Cardiac fibroblast (primary cell): ENCODE measurements around the gene ITGAV.

Experiments
- DNase-seq, 2 donors: peaks; one replicate each; pipeline versions ENCODE4 v3.0.0 to v3.0.0-alpha.2; 2010; ENCODE audit warnings: low read depth in 2 of 2
- H3K4me3 ChIP-seq, 2 donors: replicated peaks in 1 of 2; 1 replicate in 1 of 2; 2 replicates in 1 of 2; pipeline ENCODE4 v1.5.1; 2011; ENCODE audit warnings: low read depth in 2 of 2, low read length in 2 of 2, mild to moderate bottlenecking in 2 of 2, moderate library complexity in 1 of 2
- TF ChIP-seq, protein P1 (sequence below): IDR thresholded peaks from one replicate; pipeline ENCODE4 v1.5.1; 2011; ENCODE audit warnings: low read depth, mild to moderate bottlenecking, low read length, inconsistent platforms

Gene ITGAV

DNA sequence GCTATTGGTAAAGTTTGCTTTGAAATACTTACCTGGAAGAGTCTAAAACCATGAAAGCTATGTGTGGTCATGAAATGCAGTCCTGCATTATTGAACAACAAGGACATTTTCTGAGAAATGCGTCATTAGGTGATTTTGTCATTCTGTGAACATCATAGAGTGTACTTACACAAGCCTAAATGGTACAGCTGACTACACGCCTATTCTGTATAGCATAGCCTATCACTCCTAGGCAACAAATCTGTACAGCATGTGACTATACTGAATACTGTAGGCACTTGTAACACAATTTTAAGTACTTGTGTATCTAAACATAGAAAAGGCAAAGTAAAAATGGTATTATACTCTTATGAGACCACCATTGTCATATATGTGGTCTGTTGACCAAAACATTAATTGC, 112.2 kb downstream of the ITGAV start:
- no peak for DNase-seq
- TF ChIP-seq, protein P1, sequence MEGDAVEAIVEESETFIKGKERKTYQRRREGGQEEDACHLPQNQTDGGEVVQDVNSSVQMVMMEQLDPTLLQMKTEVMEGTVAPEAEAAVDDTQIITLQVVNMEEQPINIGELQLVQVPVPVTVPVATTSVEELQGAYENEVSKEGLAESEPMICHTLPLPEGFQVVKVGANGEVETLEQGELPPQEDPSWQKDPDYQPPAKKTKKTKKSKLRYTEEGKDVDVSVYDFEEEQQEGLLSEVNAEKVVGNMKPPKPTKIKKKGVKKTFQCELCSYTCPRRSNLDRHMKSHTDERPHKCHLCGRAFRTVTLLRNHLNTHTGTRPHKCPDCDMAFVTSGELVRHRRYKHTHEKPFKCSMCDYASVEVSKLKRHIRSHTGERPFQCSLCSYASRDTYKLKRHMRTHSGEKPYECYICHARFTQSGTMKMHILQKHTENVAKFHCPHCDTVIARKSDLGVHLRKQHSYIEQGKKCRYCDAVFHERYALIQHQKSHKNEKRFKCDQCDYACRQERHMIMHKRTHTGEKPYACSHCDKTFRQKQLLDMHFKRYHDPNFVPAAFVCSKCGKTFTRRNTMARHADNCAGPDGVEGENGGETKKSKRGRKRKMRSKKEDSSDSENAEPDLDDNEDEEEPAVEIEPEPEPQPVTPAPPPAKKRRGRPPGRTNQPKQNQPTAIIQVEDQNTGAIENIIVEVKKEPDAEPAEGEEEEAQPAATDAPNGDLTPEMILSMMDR = no peak
- no peak overlapping the region for H3K4me3 ChIP-seq

DNA sequence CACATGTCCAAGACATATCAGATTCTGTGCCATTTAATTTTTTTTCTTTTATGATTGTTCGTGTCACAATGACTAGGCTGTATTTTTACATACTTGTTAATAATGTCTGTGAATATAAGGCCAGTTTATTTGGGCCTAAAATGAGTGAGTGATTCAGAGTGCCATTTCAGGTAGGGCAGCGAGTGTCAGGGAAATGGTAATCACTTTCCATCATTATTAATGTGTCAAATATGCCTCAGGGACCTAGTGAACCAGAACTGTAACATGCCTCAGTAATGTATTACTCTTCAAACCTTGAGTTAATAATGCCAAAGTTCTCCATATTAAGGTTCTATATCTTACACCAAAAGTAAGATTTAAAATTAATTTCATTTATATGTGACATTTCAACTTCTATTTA, 112.6 kb downstream of the ITGAV start:
- no peak overlapping the region for H3K4me3 ChIP-seq
- DNase-seq = no peak
- TF ChIP-seq, protein P1 = no peak

- no peak for DNase-seq
- H3K4me3 ChIP-seq = no peak overlapping the region
- TF ChIP-seq, protein P1 = no peak
Measured at GRCh38 chr2:186704897-186705296, 115.0 kb downstream of the ITGAV start.

- TF ChIP-seq, protein P1 = no peak
- DNase-seq = no peak
- H3K4me3 ChIP-seq = no peak overlapping the region
Measured at GRCh38 chr2:186709529-186710450, 119.9 kb downstream of the ITGAV start.

DNA sequence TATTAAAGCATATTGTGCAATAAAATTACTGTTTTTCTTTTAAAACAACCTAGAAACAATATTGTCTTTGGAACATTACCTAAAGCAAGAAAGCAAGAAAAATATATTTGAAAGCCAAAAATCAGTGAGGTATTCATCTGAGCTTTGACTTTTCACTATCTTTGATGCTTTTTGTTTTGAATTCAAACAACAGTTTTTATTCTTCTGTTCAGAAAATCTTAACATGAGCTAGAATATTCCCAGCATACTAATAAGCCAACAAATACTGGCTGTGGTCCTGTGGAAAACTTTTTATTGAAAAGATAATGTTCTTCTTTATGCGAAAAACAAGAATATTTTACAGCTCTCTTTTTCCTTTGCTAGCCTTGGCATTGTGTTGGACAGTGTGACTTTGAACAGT, 123.8 kb downstream of the ITGAV start:
- peak in 1 of 2 donors; percentile 33 for DNase-seq
- TF ChIP-seq, protein P1 = no peak
- H3K4me3 ChIP-seq = no peak overlapping the region

- TF ChIP-seq, protein P1 = no peak
- no peak for DNase-seq
- H3K4me3 ChIP-seq = no peak overlapping the region
Measured at GRCh38 chr2:186714611-186715010, 124.8 kb downstream of the ITGAV start.
